DND-41 (cell line): ENCODE measurements around the gene SP8.

Experiments used
- CTCF ChIP-seq: IDR thresholded peaks from 2 replicates; pipeline ENCODE4 v1.5.1; 2012; ENCODE audit warnings: borderline replicate concordance, low read length, moderate library complexity, mild to moderate bottlenecking; ENCODE audit not compliant: poor library complexity, severe bottlenecking; ENCODE audit errors: extremely low read depth
- EZH2 ChIP-seq: IDR thresholded peaks from 3 replicates; pipeline ENCODE4 v1.6.1; 2012; ENCODE audit warnings: borderline replicate concordance, low read depth, mild to moderate bottlenecking, moderate library complexity, low read length, inconsistent platforms; ENCODE audit not compliant: severe bottlenecking

DNA sequence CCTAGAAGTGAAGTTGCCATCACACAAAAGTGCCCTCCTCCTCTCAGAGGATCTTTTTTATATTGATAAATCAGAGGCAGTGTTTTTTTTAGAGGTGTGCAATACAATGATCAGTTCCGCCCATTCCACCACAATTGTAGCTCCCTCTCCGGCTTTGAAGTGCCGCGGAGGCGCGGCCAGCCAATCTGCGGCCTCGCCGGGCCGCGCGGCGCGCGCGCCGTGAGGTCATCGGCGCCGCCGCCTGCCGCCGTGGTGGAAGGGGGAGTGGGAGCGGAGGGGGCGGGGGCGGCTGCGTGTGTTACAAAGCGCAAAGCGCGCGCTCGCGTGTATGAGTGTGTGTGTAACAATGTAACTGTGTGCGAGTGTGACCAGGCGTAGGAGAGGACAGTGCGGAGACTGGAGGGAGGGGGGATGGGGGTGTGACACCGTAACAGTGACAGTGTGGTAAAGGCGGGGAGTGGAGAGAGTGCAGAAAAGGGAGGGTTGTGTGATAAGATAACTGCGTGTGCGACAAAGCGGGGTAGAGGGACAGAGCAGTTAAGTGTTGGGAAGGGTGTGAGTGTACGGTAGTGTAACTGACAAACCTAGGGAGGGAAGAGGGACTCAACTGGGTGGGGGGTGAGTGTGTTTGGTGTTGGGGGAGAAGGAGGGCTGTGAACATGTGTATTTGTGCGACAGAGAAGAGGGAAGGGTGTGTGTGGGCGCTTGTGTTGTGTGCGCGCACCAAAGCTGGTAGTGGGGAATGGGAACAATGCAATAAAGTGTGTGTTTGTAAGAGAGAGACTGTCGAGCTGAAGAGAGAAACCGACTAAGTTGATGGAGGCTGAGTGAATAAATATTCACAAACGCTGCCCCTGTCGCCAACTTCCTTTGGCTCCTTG, at the start of gene SP8:
- TF ChIP-seq CTCF (no peak), EZH2 (no peak)
